Stomach (tissue), 9 donors: ENCODE results near the gene ANKRD23. TPM values are rescaled to one million over a fixed set of nuclear protein-coding genes. Genes with fewer than 3 reads are reported as not detected.

ENCODE experiments used
- DNase-seq, 2 donors: peaks; one replicate each; pipeline versions ENCODE4 v3.0.0 to v3.0.0-alpha.2; 2013 to 2019
- H3K27ac ChIP-seq, 5 donors: fragments of 200-600 bp in 4 of 5; sonication (generic) in 4 of 5; one replicate each; pipeline ENCODE4 v1.5.1; 2013 to 2019; ENCODE audit warnings: mild to moderate bottlenecking in 1 of 5, moderate library complexity in 1 of 5
- H3K27me3 ChIP-seq, 3 donors: fragments of 200-600 bp; sonication (generic); one replicate each; pipeline ENCODE4 v1.5.1; 2017 to 2019; ENCODE audit warnings: mixed run types in 1 of 3
- H3K36me3 ChIP-seq, 4 donors: fragments of 200-600 bp; sonication (generic); 1 replicate in 3 of 4; 2 replicates in 1 of 4; pipeline ENCODE4 v1.5.1; 2016 to 2019
- H3K4me1 ChIP-seq, 4 donors: fragments of 200-600 bp; sonication (generic); one replicate each; pipeline ENCODE4 v1.5.1; 2016 to 2019
- H3K4me3 ChIP-seq, 4 donors: fragments of 200-600 bp; sonication (generic) in 3 of 4; one replicate each; pipeline ENCODE4 v1.5.1; 2016 to 2019; ENCODE audit warnings: mild to moderate bottlenecking in 1 of 4
- H3K9me3 ChIP-seq, 4 donors: fragments of 200-600 bp; sonication (generic); one replicate each; pipeline ENCODE4 v1.5.1; 2016 to 2019
- EP300 ChIP-seq: sonication (generic); formaldehyde crosslinking; IDR thresholded peaks from one replicate; pipeline ENCODE4 v1.6.1; 2017; ENCODE audit warnings: antibody characterized with exemption
- POLR2A ChIP-seq, 4 donors: fragments of 450-650 bp; IDR thresholded peaks; one replicate each; pipeline ENCODE4 v1.6.1; 2016; ENCODE audit warnings: antibody characterized with exemption in 4 of 4, control low read depth in 2 of 4, mild to moderate bottlenecking in 1 of 4, moderate library complexity in 1 of 4
- POLR2AphosphoS5 ChIP-seq, 3 donors: sonication (generic); formaldehyde crosslinking; IDR thresholded peaks; one replicate each; pipeline ENCODE4 v1.6.1; 2016; ENCODE audit warnings: antibody characterized with exemption in 3 of 3
- WGBS, 5 donors: extraction: QIAGEN DNeasy Blood & Tissue Kit in 3 of 5; methylation state at CpG; one replicate each; pipeline versions ENCODE4 v1.1.5 to v1.1.7; 2013 to 2018; 5-methylcytosine and 5-hydroxymethylcytosine counted together
- intact Hi-C: fragments of 100-400 bp; cut with DNase I; formaldehyde crosslinking; loops from one replicate; pipeline ENCODE4 v1.15.1; 2023; ENCODE audit warnings: low total_unique reads
- polyA plus RNA-seq, 3 donors: library from polyadenylated mRNA; stranded (reverse); fragments of 200-250 nt; gene quantifications; one replicate each; pipeline ENCODE4 v1.2.3, GENCODE V29; 2013
- total RNA-seq, 5 donors: library from RNA; depleted of rRNA; stranded (reverse); fragments of >200 nt; gene quantifications; one replicate each; pipeline versions ENCODE4 v1.1.0 to v1.2.3, GENCODE V29; 2014 to 2016
- TF ChIP-seq, protein P1 (sequence below), 7 experiments: fragments of 450-650 bp in 4 of 7; fragments of 200-600 bp in 3 of 7; sonication (generic) in 3 of 7; IDR thresholded peaks; one replicate each; pipeline ENCODE4 v1.5.1; 2016 to 2019; ENCODE audit warnings: antibody characterized with exemption in 7 of 7, control low read depth in 2 of 7, mild to moderate bottlenecking in 1 of 7
- donor health status: healthy with polysubstance abuse.
- donor health status: Bipolar disorder and iron deficiency.
- donor health status: healthy.

The ANKRD23 gene
- total and polyA plus RNA-seq, 8 donors, result 1.00 to 3.6 (median 2.3) TPM; not detected in 1

DNA sequence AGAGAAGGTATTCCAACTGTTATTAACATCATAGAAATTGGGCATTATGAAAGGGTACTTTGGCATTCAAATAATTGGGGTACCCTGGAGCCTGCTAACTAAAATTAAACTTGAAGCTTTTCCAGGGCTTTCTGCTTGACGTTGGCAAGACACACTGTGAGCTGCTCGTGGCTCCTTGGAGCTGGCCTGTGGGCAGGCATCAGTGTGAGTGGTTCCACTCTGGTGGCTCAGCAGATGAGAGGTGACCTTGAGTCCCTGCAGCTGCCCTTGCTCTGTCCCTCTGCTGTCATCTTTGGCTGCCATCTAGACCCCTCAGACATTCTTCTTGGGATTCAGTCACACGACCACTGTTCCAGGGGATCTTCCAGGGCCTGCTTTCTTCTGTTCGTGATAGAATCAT, 21.0 kb downstream of the ANKRD23 start:
- 73 to 87% (median 81%) methylated on average over 4 of the region's 4 CpGs for WGBS, 5 donors
- Histone ChIP-seq H3K27ac (no peak overlapping the region), H3K36me3 (peaks cover 27 to 67% (median 54%) of the 10 kb centered on the region in 4 donors), H3K9me3 (no peaks in the 10 kb centered on the region), H3K4me1 (peaks cover 56 to 75% (median 63%) of the 10 kb centered on the region in 4 donors), H3K4me3 (no peak overlapping the region), H3K27me3 (no peaks in the 10 kb centered on the region)
- DNase-seq, result no peak
- TF ChIP-seq POLR2A (IDR thresholded peaks at IDR 0.05) (no peak), POLR2AphosphoS5 (IDR thresholded peaks at IDR 0.05) (no peak), EP300 (no peak)
- TF ChIP-seq, protein P1, sequence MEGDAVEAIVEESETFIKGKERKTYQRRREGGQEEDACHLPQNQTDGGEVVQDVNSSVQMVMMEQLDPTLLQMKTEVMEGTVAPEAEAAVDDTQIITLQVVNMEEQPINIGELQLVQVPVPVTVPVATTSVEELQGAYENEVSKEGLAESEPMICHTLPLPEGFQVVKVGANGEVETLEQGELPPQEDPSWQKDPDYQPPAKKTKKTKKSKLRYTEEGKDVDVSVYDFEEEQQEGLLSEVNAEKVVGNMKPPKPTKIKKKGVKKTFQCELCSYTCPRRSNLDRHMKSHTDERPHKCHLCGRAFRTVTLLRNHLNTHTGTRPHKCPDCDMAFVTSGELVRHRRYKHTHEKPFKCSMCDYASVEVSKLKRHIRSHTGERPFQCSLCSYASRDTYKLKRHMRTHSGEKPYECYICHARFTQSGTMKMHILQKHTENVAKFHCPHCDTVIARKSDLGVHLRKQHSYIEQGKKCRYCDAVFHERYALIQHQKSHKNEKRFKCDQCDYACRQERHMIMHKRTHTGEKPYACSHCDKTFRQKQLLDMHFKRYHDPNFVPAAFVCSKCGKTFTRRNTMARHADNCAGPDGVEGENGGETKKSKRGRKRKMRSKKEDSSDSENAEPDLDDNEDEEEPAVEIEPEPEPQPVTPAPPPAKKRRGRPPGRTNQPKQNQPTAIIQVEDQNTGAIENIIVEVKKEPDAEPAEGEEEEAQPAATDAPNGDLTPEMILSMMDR (IDR thresholded peaks at IDR 0.05), result no peak
- intact Hi-C loops, result no loop called here

GRCh38 chr2:96821113-96821675, 22.6 kb downstream of the ANKRD23 start:
- no peak for DNase-seq
- Histone ChIP-seq H3K27me3 (no peaks in the 10 kb centered on the region), H3K27ac (peak overlapping the region in 2 of 5 donors; percentile 38 to 51), H3K4me1 (peaks cover 65 to 85% (median 71%) of the 10 kb centered on the region in 4 donors), H3K9me3 (no peaks in the 10 kb centered on the region), H3K4me3 (no peak overlapping the region), H3K36me3 (peaks cover 14 to 51% (median 38%) of the 10 kb centered on the region in 4 donors)
- intact Hi-C loops, result no loop called here
- TF ChIP-seq POLR2A (IDR thresholded peaks at IDR 0.05), result no peak
- TF ChIP-seq EP300, result no peak
- TF ChIP-seq, protein P1 (IDR thresholded peaks at IDR 0.05), result no peak
- TF ChIP-seq POLR2AphosphoS5 (IDR thresholded peaks at IDR 0.05), result no peak
- 60 to 76% (median 65%) methylated on average over 11 of the region's 11 CpGs for WGBS, 5 donors

- no peak for DNase-seq
- Histone ChIP-seq H3K27ac (peak overlapping the region in 4 of 5 donors; percentile 15 to 51 (median 31)), H3K27me3 (no peaks in the 10 kb centered on the region), H3K9me3 (no peaks in the 10 kb centered on the region), H3K4me1 (peaks cover 71 to 86% (median 78%) of the 10 kb centered on the region in 4 donors), H3K36me3 (peaks cover 5 to 39% (median 26%) of the 10 kb centered on the region in 4 donors), H3K4me3 (peak overlapping the region in 1 of 4 donors; percentile 88)
- TF ChIP-seq POLR2AphosphoS5 (IDR thresholded peaks at IDR 0.05) (no peak), POLR2A (IDR thresholded peaks at IDR 0.05) (no peak), EP300 (no peak)
- TF ChIP-seq, protein P1 (IDR thresholded peaks at IDR 0.05), result no peak
- WGBS, 5 donors, result 75 to 82% (median 79%) methylated on average over 12 of the region's 12 CpGs
- intact Hi-C loops, result no loop called here
Measured at GRCh38 chr2:96819876-96820511, 23.8 kb downstream of the ANKRD23 start.

GRCh38 chr2:96819128-96819875, 24.5 kb downstream of the ANKRD23 start:
- Histone ChIP-seq H3K9me3 (no peaks in the 10 kb centered on the region), H3K4me1 (peaks cover 71 to 82% (median 77%) of the 10 kb centered on the region in 4 donors), H3K36me3 (peaks cover 3 to 32% (median 20%) of the 10 kb centered on the region in 4 donors), H3K27me3 (no peaks in the 10 kb centered on the region), H3K27ac (peak overlapping the region in 4 of 5 donors; percentile 15 to 51 (median 36)), H3K4me3 (peak overlapping the region; percentile 12 to 88 (median 76))
- intact Hi-C loops, result no loop called here
- WGBS, 5 donors, result 37 to 56% (median 38%) methylated on average over 7 to 10 of the region's 10 CpGs
- TF ChIP-seq, protein P1 (IDR thresholded peaks at IDR 0.05), result no peak
- TF ChIP-seq POLR2A (IDR thresholded peaks at IDR 0.05), result no peak
- TF ChIP-seq EP300, result no peak
- peak in 2 of 3 donors; percentile 73 to 82 for TF ChIP-seq POLR2AphosphoS5 (IDR thresholded peaks at IDR 0.05)
- DNase-seq, result peak; percentile 89 to 92
